ENCODE measurements around the gene DCLK1.

DCLK1 gene

GRCh38 chr13:35826626-35827254 is 304.4 kb downstream of the DCLK1 start:
- no peak for DNase-seq (ENCODE audit: low read depth in 2 of 2)

GRCh38 chr13:35824825-35825224 is 306.4 kb downstream of the DCLK1 start:
- no peak for DNase-seq (ENCODE audit: low read depth in 2 of 2)

- DNase-seq (ENCODE audit: low read depth in 2 of 2) = no peak
Observed at GRCh38 chr13:35824395-35824794, 306.8 kb downstream of the DCLK1 start.

GRCh38 chr13:35822666-35823065 is 308.5 kb downstream of the DCLK1 start:
- DNase-seq (ENCODE audit: low read depth in 2 of 2) = no peak

GRCh38 chr13:35818633-35819067 is 312.5 kb downstream of the DCLK1 start:
- DNase-seq (ENCODE audit: low read depth in 2 of 2) = no peak

GRCh38 chr13:35817642-35818607 is 313.3 kb downstream of the DCLK1 start:
- no peak for DNase-seq (ENCODE audit: low read depth in 2 of 2)

- DNase-seq (ENCODE audit: low read depth in 2 of 2) = no peak
Observed at GRCh38 chr13:35814605-35815011, 316.6 kb downstream of the DCLK1 start.

GRCh38 chr13:35812736-35813135 is 318.4 kb downstream of the DCLK1 start:
- no peak for DNase-seq (ENCODE audit: low read depth in 2 of 2)

GRCh38 chr13:35810321-35810720 is 320.9 kb downstream of the DCLK1 start:
- no peak for DNase-seq (ENCODE audit: low read depth in 2 of 2)

- DNase-seq (ENCODE audit: low read depth in 2 of 2) = no peak
Observed at GRCh38 chr13:35808846-35809245, 322.3 kb downstream of the DCLK1 start.

GRCh38 chr13:35804901-35805300 is 326.3 kb downstream of the DCLK1 start:
- DNase-seq (ENCODE audit: low read depth in 2 of 2) = no peak

- DNase-seq (ENCODE audit: low read depth in 2 of 2) = no peak
Observed at GRCh38 chr13:35797991-35798390, 333.2 kb downstream of the DCLK1 start.

GRCh38 chr13:35797244-35797643 is 333.9 kb downstream of the DCLK1 start:
- no peak for DNase-seq (ENCODE audit: low read depth in 2 of 2)

- no peak for DNase-seq (ENCODE audit: low read depth in 2 of 2)
Observed at GRCh38 chr13:35796623-35797022, 334.6 kb downstream of the DCLK1 start.

GRCh38 chr13:35794734-35795389 is 336.3 kb downstream of the DCLK1 start:
- no peak for DNase-seq (ENCODE audit: low read depth in 2 of 2)

- DNase-seq (ENCODE audit: low read depth in 2 of 2) = no peak
Observed at GRCh38 chr13:35793823-35794222, 337.4 kb downstream of the DCLK1 start.

GRCh38 chr13:35792911-35793310 is 338.3 kb downstream of the DCLK1 start:
- DNase-seq (ENCODE audit: low read depth in 2 of 2) = no peak

- DNase-seq (ENCODE audit: low read depth in 2 of 2) = no peak
Observed at GRCh38 chr13:35792021-35792420, 339.2 kb downstream of the DCLK1 start.

- no peak for DNase-seq (ENCODE audit: low read depth in 2 of 2)
Observed at GRCh38 chr13:35791184-35791851, 339.9 kb downstream of the DCLK1 start.

- DNase-seq (ENCODE audit: low read depth in 2 of 2) = no peak
Observed at GRCh38 chr13:35789335-35790165, 341.6 kb downstream of the DCLK1 start.

GRCh38 chr13:35787937-35788336 is 343.2 kb downstream of the DCLK1 start:
- DNase-seq (ENCODE audit: low read depth in 2 of 2) = no peak
